K562 (cell line): ENCODE results near the gene HSD3B2. TPM values are rescaled to one million over a fixed set of nuclear protein-coding genes. Genes with fewer than 3 reads are reported as not detected.

ENCODE experiments used
- KLF16 ChIP-seq: IDR thresholded peaks from 2 replicates; pipeline ENCODE4 v1.6.1; 2016; ENCODE audit warnings: antibody characterized with exemption
- RAD21 ChIP-seq, 2 experiments: fragments of 250-450 bp in 1 of 2; fragments of 450-650 bp in 1 of 2; sonication (Bioruptor Pico) in 1 of 2; formaldehyde crosslinking in 1 of 2; IDR thresholded peaks in 1 of 2; conservative IDR thresholded peaks in 1 of 2; 2 replicates each; pipeline versions ENCODE4 v1.4.0 to v1.8.0; 2020 to 2022; ENCODE audit warnings: mild to moderate bottlenecking in 2 of 2, moderate library complexity in 1 of 2
- polyA plus RNA-seq, 8 experiments: library from polyadenylated mRNA; depleted of rRNA in 4 of 8; stranded (reverse) in 5 of 8; unstranded in 3 of 8; fragments of >200 nt; fragmentation: Nextera tagmentation in 2 of 8; fragmentation: Illumina TruSeq in 1 of 8; extraction: Ambion mirVana in 2 of 8; extraction: Trizol in 1 of 8; gene quantifications; 2 replicates each; pipeline versions ENCODE4 v1.2.1 to v1.2.3, GENCODE V29; 2011 to 2014; ENCODE audit warnings: inconsistent platforms in 1 of 8, missing spikeins in 1 of 8
- total RNA-seq, 7 experiments: library from RNA; depleted of rRNA in 6 of 7; stranded (reverse); fragments of >200 nt in 6 of 7; fragmentation: Illumina TruSeq in 2 of 7; extraction: Trizol in 2 of 7; gene quantifications; 2 replicates each; pipeline versions ENCODE4 v1.2.1 to v1.2.3, GENCODE V29; 2011 to 2021; ENCODE audit warnings: low replicate concordance in 1 of 7
- TF ChIP-seq, protein P1 (sequence below): fragments of 450-650 bp; IDR thresholded peaks from 2 replicates; pipeline ENCODE4 v1.6.1; 2014; ENCODE audit warnings: low read depth, mild to moderate bottlenecking, moderate library complexity, borderline replicate concordance
- TF ChIP-seq, protein P2 (sequence below), 3 experiments: IDR thresholded peaks in 2 of 3; conservative IDR thresholded peaks in 1 of 3; 2 replicates each; pipeline ENCODE4 v1.5.1; 2011 to 2012; ENCODE audit warnings: low read length in 3 of 3, mild to moderate bottlenecking in 3 of 3, control low read depth in 2 of 3, improper control_type of control experiment in 1 of 3, inconsistent platforms in 1 of 3, low read depth in 1 of 3, mixed read lengths in 1 of 3, moderate library complexity in 1 of 3; ENCODE audit not compliant: insufficient read depth in 2 of 3
- TF ChIP-seq, protein P3 (sequence below), 2 experiments: fragments of 450-650 bp in 1 of 2; sonication (generic) in 1 of 2; formaldehyde crosslinking; conservative IDR thresholded peaks; 2 replicates each; pipeline versions ENCODE4 v1.4.0 to v1.8.1; 2020 to 2022; ENCODE audit warnings: mild to moderate bottlenecking in 1 of 2, missing genetic modification reagents in 1 of 2
- TF ChIP-seq, protein P4 (sequence below): fragments of 450-650 bp; formaldehyde crosslinking; IDR thresholded peaks from 2 replicates; pipeline ENCODE4 v1.4.0; 2020; ENCODE audit warnings: mild to moderate bottlenecking, moderate library complexity

Gene HSD3B2
- total and polyA plus RNA-seq, 9 of the 15 experiments (the other 6 are each of a cell fraction or from before 2014, with no cell fraction given) = 1.1 TPM; not detected in 8

DNA sequence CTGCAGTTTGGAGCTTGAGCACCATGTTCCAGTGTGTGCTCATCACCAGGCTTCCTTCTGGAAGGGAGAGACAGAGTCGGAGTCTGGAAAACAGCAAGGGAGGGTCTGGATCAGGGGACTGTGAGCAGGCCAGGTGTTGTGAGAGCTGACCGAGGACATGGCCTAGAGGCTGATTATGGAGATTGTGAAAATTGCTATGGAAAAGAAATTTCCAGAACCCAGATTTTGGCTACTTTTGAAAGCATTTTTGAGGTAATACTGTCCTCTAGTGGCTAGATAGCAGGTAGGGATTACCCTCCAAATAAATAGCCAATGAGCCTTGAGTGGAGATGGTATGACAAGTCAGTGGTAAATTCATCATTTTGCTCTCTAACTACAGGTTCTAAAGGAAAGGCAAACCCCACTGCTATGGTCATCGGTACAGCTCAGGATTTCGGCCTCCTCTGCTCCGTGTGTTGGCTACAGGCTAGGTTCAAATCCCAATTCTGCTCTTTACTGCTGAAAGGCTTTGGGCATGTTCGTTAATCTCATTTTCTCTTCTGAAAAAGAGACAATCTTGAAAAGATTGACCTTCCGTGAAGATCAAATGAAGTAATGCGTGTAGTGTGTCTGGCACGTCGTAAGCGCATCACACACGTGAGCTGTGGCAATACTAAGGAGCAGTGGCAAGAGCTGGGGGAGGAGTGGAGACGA is 47.4 kb upstream of the HSD3B2 start (continued):
- TF ChIP-seq, protein P1, sequence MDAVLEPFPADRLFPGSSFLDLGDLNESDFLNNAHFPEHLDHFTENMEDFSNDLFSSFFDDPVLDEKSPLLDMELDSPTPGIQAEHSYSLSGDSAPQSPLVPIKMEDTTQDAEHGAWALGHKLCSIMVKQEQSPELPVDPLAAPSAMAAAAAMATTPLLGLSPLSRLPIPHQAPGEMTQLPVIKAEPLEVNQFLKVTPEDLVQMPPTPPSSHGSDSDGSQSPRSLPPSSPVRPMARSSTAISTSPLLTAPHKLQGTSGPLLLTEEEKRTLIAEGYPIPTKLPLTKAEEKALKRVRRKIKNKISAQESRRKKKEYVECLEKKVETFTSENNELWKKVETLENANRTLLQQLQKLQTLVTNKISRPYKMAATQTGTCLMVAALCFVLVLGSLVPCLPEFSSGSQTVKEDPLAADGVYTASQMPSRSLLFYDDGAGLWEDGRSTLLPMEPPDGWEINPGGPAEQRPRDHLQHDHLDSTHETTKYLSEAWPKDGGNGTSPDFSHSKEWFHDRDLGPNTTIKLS = no peak
- TF ChIP-seq, protein P2, sequence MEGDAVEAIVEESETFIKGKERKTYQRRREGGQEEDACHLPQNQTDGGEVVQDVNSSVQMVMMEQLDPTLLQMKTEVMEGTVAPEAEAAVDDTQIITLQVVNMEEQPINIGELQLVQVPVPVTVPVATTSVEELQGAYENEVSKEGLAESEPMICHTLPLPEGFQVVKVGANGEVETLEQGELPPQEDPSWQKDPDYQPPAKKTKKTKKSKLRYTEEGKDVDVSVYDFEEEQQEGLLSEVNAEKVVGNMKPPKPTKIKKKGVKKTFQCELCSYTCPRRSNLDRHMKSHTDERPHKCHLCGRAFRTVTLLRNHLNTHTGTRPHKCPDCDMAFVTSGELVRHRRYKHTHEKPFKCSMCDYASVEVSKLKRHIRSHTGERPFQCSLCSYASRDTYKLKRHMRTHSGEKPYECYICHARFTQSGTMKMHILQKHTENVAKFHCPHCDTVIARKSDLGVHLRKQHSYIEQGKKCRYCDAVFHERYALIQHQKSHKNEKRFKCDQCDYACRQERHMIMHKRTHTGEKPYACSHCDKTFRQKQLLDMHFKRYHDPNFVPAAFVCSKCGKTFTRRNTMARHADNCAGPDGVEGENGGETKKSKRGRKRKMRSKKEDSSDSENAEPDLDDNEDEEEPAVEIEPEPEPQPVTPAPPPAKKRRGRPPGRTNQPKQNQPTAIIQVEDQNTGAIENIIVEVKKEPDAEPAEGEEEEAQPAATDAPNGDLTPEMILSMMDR (IDR thresholded peaks at IDR 0.05 in 2 of 3, conservative IDR thresholded peaks at IDR 0.05 in 1 of 3; ENCODE audit: insufficient read depth in 2 of 3, low read depth in 1 of 3, low read length in 3 of 3) = peak; percentile 67 to 96 (median 87)
- TF ChIP-seq RAD21 (CRISPR knock-in tag; conservative IDR thresholded peaks at IDR 0.05 in 1 of 2, IDR thresholded peaks at IDR 0.05 in 1 of 2) = peak; percentile 93 to 96
- TF ChIP-seq KLF16 = peak; percentile 56; the same call in 1 of the 2 replicates
- TF ChIP-seq, protein P3, sequence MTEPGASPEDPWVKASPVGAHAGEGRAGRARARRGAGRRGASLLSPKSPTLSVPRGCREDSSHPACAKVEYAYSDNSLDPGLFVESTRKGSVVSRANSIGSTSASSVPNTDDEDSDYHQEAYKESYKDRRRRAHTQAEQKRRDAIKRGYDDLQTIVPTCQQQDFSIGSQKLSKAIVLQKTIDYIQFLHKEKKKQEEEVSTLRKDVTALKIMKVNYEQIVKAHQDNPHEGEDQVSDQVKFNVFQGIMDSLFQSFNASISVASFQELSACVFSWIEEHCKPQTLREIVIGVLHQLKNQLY (CRISPR knock-in tag; conservative IDR thresholded peaks at IDR 0.05) = no peak
- TF ChIP-seq, protein P4, sequence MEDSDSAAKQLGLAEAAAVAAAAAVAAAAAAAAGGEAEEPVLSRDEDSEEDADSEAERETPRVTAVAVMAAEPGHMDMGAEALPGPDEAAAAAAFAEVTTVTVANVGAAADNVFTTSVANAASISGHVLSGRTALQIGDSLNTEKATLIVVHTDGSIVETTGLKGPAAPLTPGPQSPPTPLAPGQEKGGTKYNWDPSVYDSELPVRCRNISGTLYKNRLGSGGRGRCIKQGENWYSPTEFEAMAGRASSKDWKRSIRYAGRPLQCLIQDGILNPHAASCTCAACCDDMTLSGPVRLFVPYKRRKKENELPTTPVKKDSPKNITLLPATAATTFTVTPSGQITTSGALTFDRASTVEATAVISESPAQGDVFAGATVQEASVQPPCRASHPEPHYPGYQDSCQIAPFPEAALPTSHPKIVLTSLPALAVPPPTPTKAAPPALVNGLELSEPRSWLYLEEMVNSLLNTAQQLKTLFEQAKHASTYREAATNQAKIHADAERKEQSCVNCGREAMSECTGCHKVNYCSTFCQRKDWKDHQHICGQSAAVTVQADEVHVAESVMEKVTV (CRISPR knock-in tag) = peak; percentile 90
- TF ChIP-seq, all 486 proteins: peak for 7
